Adrenal gland (tissue), 5 donors: Measurements from ENCODE around the gene NELFB.

Experiments used
- CTCF ChIP-seq, 6 experiments: fragments of 450-650 bp in 4 of 6; fragments of 200-600 bp in 2 of 6; sonication (generic) in 1 of 6; IDR thresholded peaks; 1 replicate in 5 of 6; 2 replicates in 1 of 6; pipeline versions ENCODE4 v1.5.1 to v1.8.0; 2016 to 2021; ENCODE audit warnings: antibody characterized with exemption in 6 of 6, mild to moderate bottlenecking in 2 of 6, moderate library complexity in 1 of 6
- POLR2A ChIP-seq, 2 donors: fragments of 450-650 bp; IDR thresholded peaks; one replicate each; pipeline ENCODE4 v1.6.1; 2017; ENCODE audit warnings: antibody characterized with exemption in 2 of 2, mild to moderate bottlenecking in 2 of 2, moderate library complexity in 1 of 2
- donor health status: DM: no; HTN: no; CAD: no.

GRCh38 chr9:137310189-137311052 is 55.3 kb downstream of the NELFB start:
- TF ChIP-seq CTCF (IDR thresholded peaks at IDR 0.05): no peak
- TF ChIP-seq POLR2A (IDR thresholded peaks at IDR 0.05): no peak
